ENCODE results near the gene SUMO4. TPM values are rescaled to one million over a fixed set of nuclear protein-coding genes. Genes with fewer than 3 reads are reported as not detected.
A peak's percentile ranks its signal among the peaks of the same experiment; 100 is the strongest.

Gene SUMO4
- total and polyA plus RNA-seq, 2 of the 4 experiments (the other 2 are of a cell fraction): 2.2 TPM; not detected in 1

DNA sequence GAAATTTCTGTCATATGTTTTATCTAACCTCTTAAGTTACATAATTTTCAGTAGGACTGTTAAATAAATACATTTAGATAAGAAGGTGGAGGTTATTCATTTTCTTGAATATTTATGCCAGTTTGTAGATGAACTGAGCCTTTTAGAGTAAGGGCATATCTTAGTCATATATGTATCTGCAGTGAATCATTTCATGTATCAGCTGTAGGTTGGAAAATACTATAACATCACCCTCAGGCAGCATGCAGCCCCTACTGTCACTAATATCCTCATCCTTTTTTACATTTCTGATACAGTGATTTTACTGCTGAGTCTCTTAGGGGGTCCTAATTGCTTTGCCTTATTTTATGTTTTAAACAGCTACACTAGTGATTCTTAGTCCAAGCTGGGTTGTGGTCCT is 19.5 kb upstream of the SUMO4 start:
- Histone ChIP-seq H3K4me3 (ENCODE audit: insufficient read depth, low read depth, low read length) (no peak overlapping the region), H2BK5ac (ENCODE audit: low read depth, low read length, poor library complexity, severe bottlenecking) (no peak overlapping the region), H2AFZ (replicated peaks; ENCODE audit: low read length, poor library complexity) (no peak overlapping the region), H2BK20ac (ENCODE audit: low read depth, low read length) (no peak overlapping the region), H3K9me1 (ENCODE audit: insufficient read depth, low read length) (peaks cover 8% of the 10 kb centered on the region; the same call in 1 of the 2 replicates), H3K27ac (ENCODE audit: insufficient read depth, low read length) (no peak overlapping the region), H3K79me1 (ENCODE audit: low read depth in 1 of 2, low read length in 2 of 2) (peaks cover 25 to 45% of the 10 kb centered on the region in 2 experiments), H3K4me1 (ENCODE audit: control insufficient read depth, insufficient read depth, low read length) (0 out of 2 replicates have a peak, but pooled peaks cover 2% of the 10 kb centered on the region), H3K56ac (ENCODE audit: extremely low read depth, insufficient read depth, low read length) (no peak overlapping the region), H2BK15ac (ENCODE audit: low read depth, low read length) (no peak overlapping the region), H2AK5ac (ENCODE audit: low read depth, low read length) (no peak overlapping the region), H3K4me2 (ENCODE audit: low read depth, low read length) (no peak overlapping the region), H3K27me3 (ENCODE audit: control insufficient read depth, insufficient read depth, low read length) (no peaks in the 10 kb centered on the region), H3K18ac (ENCODE audit: low read depth, low read length) (no peak overlapping the region), H4K5ac (ENCODE audit: low read depth, low read length) (no peak overlapping the region), H2BK120ac (ENCODE audit: low read depth, low read length) (no peak overlapping the region), H4K8ac (ENCODE audit: low read depth in 2 of 2, low read length in 2 of 2) (no peak overlapping the region), H3K4ac (ENCODE audit: low read depth, low read length) (no peak overlapping the region), H3K9me3 (ENCODE audit: control insufficient read depth, insufficient read depth, low read length) (no peaks in the 10 kb centered on the region), H4K91ac (ENCODE audit: insufficient read depth, low read depth, low read length) (no peak overlapping the region), H3K36me3 (ENCODE audit: control insufficient read depth, insufficient read depth, low read length) (peaks cover 29% of the 10 kb centered on the region), H4K20me1 (ENCODE audit: insufficient read depth, low read length) (peaks cover 3% of the 10 kb centered on the region; the same call in 1 of the 2 replicates), H3K9ac (ENCODE audit: low read depth, low read length) (no peak overlapping the region), H2AK9ac (replicated peaks; ENCODE audit: low read depth, low read length, poor library complexity) (no peak overlapping the region), H3K23ac (ENCODE audit: low read depth, low read length) (no peak overlapping the region), H3K14ac (replicated peaks; ENCODE audit: low read depth, low read length) (no peak overlapping the region)
- intact Hi-C loops (cut with micrococcal nuclease) (no loop called here), in situ Hi-C loops (cut with MboI; ENCODE audit: low sequenced_read_pairs) (no loop called here), dilution Hi-C loops (cut with HindIII; ENCODE audit: low sequenced_read_pairs, unreplicated experiment) (no loop called here)
- ChIA-PET POLR2A (ENCODE audit: unreplicated experiment) (no interaction called here), CTCF (no interaction called here)
- no TSS peak for BruUV-seq (replicated peaks)
- ATAC-seq (ENCODE audit: low read depth) (no peak), DNase-seq (peak; percentile 27)
- TF ChIP-seq MAFK (IDR thresholded peaks at IDR 0.05; ENCODE audit: low read depth, low read length) (no peak), RAD21 (IDR thresholded peaks at IDR 0.05; ENCODE audit: low read length) (no peak)
